Fibroblast of upper back skin (primary cell): ENCODE measurements around the gene SZT2.
"Not testable (repeated sequence)": the region's sequence is repeated elsewhere in the genome, so short reads cannot be mapped to it uniquely, and the experiment has no call there.

Experiments
- DNase-seq: peaks from one replicate; pipeline ENCODE4 v3.0.0-alpha.2; 2013

Gene SZT2

DNA sequence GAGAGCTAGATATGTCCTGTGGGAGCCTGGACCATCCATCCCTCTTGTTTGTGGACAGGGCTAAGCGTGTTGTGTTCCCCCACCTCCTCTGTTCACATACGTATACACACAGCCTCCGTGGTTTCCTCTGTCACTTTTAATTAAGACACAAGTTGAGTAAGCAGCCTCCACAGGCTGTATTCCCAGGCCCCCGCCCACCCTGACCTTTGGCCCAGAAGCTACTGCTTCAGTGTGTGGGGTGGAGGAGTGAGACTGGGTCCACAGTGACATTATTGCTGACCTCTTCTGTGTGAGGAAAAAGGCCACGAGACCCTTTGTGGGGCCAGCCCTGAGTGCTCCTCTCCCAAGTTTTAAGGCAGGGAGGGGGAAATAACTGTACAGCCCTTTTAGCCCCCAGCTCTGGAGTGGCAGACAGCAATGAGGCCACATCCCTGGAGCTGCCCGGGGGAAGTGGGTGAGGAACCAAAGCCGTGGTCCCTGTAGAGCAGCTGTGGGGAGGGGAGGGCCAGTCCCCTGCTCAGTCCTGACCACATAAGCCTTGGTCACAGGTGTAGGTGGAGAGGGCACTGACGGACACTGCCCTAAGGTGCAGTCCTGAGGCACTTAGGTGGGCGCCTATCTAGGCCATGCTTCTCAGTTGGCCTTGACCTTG is 26.3 kb upstream of the SZT2 start:
- DNase-seq, result no peak

GRCh38 chr1:43363935-43364525 is 25.7 kb upstream of the SZT2 start:
- DNase-seq, result no peak

DNA sequence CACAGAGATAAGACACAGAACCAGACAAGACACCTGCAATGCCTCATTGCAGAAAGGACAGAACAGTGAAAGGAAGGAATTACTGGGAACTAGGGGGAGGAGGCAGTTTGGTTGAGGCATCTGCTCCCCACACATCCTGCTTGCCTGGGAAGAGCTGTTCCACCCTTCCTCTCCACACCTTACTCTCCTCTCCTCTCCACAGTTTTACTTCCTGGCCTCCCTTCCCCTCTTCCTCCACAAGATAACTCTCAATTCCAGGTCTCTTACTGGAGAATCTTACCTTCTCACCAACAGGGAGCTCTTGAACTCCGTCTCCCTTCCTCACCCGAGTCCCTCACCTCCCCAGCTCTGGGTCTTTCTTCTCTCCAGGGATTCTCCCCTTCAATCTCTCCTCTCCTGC is 24.0 kb upstream of the SZT2 start:
- DNase-seq, result no peak

- DNase-seq, result no peak
Measured at GRCh38 chr1:43366179-43366578, 23.5 kb upstream of the SZT2 start.

- no peak for DNase-seq
Measured at GRCh38 chr1:43366601-43367025, 23.1 kb upstream of the SZT2 start.

DNA sequence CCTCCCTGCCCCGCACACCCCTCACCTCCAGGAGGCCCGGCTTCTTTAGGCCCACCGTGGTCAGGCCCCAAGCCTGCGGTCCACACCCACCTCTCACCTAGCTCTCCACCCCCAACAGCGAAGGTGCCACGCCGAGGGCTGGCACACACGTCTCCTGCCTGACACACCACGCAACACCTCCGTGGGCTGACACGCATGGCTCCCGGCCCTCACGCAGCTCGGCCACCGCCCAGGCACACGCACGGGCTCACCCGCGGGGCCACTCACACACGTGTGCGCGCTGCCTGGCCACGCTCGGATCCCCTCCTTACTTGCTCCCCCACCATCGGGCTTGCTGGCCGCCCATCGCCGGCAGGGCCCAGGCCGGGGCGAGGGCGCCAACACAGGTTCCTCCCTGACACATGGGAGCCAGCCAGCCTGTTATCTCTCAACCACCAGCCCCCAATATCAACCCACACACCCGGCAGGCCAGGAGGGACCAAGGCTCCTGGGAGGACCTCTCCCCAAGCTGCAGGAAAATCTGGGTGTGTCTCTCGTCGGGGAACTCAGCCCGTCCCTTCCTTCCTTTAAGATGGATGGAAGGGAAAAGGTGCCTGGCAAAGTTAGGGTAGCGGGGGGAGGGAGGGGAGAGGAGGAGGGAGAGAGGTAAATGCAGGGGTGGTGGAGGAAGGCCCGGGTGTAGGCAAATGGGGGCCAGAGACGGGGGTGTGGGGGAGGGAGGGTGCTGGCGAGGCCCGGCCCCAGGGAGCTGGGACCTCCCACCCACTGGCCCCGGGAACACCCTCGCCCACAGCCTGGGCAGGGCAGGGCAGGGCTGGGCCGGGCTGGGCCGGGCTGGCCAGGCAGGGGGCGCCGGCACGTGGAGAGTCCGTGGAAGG is 22.4 kb upstream of the SZT2 start:
- no peak for DNase-seq

DNA sequence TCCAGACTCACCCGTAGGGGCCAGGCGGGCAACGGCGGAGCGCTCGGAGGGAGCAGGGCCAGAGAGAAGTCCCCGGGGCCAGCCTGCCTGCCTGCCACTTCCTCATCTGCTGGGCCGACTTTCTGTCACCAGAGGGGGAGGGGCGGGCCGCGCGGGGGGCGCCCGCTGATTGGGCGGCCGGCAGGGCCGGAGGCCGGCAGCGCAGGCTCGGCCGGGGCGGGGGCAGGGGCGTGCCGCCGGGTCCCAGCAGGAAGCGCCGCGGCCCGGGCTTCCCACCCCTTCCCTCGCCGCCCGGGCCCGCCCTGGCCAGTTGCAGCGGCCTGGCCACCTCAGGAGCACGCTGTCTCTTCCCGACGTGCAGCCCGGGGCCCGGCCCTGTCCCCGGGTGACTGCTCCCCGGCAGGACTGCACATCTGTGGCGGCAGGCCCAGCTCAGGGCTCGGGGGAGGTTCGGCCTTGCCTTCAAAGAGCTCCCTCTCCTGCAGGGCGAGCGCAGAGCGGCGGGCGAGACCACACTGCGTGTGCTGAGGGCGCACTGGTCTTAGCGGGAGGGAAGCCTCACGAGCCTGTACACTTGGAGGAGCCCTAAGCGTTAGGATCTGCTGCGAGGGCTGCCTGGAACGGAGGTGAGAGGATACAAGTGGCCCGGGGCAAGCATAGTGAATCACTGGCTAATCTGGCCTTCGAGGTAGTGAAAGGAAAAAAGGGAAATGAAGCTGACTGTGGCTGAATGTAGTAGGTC is 21.6 kb upstream of the SZT2 start, which contains the start of gene ELOVL1:
TSS of gene ELOVL1 (minus strand) at position 108 of the 742 bp plus-strand sequence. CDS start 2,402 bp downstream, outside the sequence.
- DNase-seq, result peak; percentile 83

DNA sequence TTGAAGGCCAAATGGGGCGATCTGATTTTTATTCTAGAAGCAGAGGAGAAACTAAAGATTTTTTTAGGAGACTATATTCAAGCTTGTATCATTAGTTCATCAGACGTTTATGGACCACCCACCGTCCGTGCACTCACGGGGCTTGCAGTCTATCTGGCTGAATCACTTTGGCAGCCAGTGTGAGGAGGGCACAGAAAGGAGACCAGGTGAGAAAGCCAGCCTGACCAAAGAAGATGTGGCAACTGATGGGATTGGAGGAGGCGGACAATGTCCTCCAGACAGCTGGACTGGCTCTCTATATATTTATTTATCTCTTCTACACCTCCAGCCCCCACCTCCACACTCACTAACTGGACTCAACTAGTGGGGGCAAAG is 21.1 kb upstream of the SZT2 start:
- no peak for DNase-seq

DNA sequence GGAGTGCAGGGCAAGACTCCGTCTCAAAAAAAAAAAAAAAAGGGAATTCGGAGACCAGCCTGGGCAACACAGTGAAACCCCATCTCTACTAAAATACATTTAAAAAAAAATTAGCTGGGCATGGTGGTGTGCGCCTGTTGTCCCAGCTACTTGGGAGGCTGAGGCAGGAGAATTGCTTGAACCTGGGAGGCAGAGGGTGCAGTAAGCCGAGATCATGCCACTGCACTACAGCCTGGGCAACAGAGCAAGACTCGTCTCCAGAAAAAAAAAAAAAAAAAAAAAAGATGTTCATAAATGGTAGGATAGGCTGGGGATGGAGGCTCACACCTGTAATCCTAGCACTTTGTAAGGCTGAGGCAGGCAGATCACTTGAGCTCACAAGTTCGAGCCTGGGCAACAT is 19.9 kb upstream of the SZT2 start:
- DNase-seq, result not testable (repeated sequence)

DNA sequence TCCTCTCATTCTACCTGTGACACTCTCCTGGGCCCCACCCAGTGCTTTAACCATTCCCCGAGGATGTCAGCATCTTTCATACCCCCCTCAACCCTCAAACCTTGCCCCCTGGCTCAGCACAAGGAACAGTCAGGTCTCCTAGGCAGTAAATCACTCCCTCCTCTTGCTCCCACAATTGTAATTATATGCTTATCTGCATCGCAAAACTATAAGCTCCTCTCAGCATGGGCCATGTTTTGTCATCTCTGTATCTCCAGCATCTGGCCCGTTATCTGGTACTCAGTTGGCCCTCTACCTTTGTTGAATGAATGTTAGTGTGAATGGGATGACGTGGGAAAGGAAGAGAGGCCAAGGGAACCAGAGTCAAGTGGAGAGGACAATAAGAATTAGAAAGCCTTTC is 19.1 kb upstream of the SZT2 start:
- no peak for DNase-seq

DNA sequence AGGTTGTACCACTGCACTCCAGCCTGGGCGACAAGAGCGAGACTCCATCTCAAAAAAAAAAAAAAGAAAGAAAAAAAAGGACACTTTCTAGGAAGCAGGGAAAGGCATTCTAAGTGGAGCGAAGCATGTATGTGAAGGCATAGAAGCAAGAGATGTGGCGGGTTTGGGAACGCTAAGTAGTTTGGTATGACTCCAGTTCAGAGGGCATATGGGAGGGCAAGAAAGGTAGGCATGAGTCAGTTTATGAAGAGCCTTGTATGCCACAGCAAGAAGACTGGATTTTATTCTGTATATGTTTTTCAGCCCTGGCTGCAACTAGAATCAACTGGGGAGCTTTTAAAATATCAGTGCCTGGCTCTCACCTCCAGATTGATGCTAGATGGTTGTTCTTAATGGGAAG is 17.5 kb upstream of the SZT2 start:
- DNase-seq, result no peak

- peak; percentile 73 for DNase-seq
Measured at GRCh38 chr1:43373066-43373940, 16.4 kb upstream of the SZT2 start.

DNA sequence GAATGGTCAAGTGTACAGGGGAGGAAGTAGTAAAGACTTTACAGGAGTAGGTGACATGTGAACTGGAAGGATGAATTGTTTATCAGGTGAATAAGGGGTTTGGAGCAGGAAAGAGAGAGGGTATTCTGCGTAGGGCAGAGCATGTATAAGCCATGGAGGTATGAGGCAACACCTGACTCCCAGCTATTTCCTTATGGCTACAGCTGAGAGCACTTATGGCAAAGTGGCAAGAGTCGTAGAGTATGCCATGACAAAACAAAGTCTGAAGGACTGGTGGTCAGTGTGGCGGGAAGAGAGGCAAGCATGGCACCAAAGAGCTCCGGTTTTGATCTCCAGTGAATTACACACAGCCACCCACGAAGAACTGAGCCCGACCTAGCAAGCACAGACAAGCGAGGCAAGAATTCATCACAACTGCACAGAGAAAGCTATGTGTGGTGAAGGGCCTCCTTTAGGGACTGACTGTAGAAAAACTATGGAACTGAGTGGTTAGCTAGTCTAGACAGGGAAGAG is 12.9 kb upstream of the SZT2 start:
- DNase-seq, result no peak

GRCh38 chr1:43377831-43378230 is 11.9 kb upstream of the SZT2 start:
- DNase-seq, result no peak

- DNase-seq, result no peak
Measured at GRCh38 chr1:43379476-43379875, 10.2 kb upstream of the SZT2 start.

DNA sequence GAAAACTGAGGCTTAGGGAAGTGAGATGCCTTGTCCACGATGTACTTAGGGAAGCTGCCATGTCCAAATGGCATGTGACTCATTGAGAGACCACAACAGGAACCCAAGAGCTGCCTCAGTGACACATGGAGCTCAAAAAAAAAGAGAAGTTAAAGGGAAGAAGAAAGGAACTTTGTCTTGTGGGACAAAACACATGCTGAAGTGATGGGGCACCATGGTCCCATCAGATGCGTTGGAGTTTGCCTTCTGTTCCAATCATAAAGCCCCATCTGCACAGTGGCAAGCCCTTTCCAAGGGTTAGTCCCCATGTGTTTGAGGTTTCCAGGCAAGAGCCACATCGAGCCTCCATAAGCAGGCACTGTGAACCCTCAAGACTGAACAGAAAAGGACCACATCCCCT is 8.1 kb upstream of the SZT2 start:
- DNase-seq, result no peak

DNA sequence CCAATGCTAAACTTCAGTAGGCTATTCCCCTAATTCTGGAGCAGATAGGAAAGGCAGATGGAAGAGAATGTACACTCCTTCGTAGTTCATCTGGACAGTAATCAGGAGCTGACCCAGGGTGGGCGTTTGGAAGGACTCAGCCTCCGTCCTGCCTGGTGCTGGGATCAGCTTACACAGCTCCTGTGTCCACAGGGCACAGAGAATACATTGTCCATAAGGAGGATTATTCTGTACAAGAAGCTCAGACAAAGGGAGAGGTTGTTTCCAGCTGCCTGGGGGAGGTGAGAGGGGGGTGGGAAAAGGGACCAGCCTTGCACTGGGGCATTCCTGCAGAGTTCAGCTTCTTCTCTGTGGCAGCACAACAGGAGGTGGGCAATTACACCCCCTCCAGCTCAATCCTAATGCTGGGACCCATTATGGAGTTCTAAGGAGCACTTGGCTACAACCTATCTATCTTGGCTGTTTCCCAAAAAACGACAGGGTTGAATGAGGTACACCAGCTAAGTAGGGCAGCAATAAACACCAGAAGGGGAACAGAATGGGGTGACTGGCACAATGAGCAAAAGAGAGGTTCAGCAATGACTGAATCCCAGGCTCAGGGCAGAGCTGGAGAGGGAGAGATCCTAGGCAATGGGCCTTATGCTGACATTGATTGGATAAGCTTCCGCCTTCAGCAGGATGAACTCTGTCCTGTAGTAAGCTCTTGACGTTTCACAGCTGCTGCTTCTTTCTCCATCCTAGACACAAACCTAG is 7.5 kb upstream of the SZT2 start:
- DNase-seq, result no peak

DNA sequence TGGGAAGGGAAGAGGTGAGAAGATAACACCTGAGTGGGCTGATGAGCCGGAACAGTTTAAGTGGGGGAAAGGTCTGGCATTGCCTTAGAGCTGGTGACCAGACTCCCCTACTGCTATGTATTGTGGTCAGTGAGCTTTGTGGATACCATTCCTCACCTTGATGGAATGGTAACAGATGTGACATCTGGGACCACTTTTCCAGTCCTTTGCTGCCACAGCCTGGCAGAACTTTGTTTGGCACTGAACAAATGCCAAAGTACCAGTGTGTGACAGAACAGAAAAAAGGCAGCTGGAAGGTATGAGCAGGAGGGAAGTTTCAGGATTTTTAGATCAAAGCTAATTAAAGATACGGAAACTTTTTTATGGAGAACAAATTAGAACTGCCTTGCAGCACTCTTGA is 6.2 kb upstream of the SZT2 start:
- DNase-seq, result no peak

DNA sequence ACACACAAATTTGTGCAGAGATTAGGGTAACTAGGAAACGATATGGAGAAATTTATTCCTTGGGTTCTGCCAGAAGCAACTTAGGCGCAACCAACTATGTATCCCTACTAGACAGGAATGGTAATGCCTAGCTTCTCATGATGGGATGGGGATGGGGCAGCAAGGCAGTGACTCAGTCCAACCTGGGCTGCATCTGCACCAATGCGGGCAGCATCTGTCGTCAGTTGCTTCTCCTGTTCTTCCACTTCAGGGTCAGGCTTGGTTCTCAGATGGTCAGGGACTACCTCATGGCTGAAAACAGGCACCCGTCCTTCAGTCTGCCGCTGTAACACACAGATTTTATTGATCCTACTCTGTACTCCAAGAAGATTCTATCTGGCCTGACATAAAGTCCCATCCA is 3.0 kb upstream of the SZT2 start:
- no peak for DNase-seq

DNA sequence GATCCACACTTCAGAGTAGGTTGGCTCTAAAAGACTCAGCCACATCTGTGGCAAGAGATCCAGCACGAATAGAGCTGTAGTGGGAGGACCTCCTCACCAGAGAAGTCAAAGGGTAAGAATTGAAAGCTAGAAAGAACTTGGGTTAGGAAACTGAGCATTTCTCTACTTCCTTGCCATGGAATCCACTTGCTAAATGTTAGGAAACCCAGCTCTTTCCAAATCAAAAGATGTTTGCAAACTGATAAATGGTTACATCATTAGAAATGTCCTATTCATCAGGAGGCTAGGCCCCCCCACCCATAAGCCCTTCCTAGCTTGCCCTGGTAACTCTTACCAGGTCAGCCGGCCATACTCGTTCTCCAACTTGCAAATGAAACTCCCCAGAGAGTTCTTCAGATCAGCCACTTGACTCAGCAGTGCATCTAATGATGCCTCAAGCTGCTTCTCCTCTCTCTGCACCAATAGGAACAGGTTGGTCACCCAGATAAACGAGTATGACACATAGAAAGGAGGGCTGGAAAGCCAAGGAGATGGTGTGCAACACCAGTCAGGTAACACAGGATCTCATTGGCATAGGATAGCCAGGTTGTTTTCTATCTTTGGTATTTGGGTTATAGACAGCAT is 1.6 kb upstream of the SZT2 start:
- DNase-seq, result no peak

DNA sequence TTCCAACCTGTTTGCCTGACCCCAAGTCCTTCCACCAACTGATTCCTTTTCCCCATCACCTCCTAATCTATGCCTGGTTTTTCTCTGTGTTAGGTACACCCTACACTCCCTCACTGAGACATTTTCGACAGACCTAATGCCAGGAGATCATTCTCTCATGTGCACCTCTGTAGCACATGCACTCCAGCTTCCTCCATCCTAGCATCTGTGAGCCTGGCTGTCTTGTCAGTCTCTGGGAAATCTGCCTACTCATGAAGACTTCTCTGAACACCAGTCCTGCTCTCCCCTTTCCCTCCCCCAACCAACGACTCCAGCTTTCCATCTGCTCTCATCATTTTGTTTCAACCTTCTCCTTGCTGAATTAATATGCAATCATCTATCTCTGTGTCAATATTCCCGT is 1.1 kb upstream of the SZT2 start:
- DNase-seq, result no peak
